ENCODE results near the gene NFATC2. TPM values are rescaled to one million over a fixed set of nuclear protein-coding genes. Genes with fewer than 3 reads are reported as not detected.
A peak's percentile ranks its signal among the peaks of the same experiment; 100 is the strongest.

NFATC2 gene
- 0.39 and 0.59 TPM in 2 replicates for total RNA-seq (2014; rRNA removed; shearing (Covaris generic))
- 0.31 and 0.52 TPM in 2 replicates for polyA plus RNA-seq (2016; fragmentation: Nextera tagmentation; extraction: Ambion mirVana)
- long read RNA-seq = 0 reads

GRCh38 chr20:51542571-51543421 is at the start of gene NFATC2:
Gene NFATC2, minus strand, starts transcription at chr20:51542719. Its CDS starts 220 bp downstream, at chr20:51542499.
- H4K20me1 ChIP-seq (replicated peaks; ENCODE audit: insufficient read depth) = no peaks in the 10 kb centered on the region
- peaks cover 18% of the 10 kb centered on the region for H3K4me1 Mint-ChIP-seq
- no peak within 1 kb of the TSS for H3K27ac Mint-ChIP-seq
- H3K36me3 ChIP-seq (ENCODE audit: insufficient read depth) = no peaks in the 10 kb centered on the region
- peaks cover 3% of the 10 kb centered on the region; the same call in 1 of the 3 replicates for H3K9me3 Mint-ChIP-seq
- TF ChIP-seq CREB1 (CRISPR knock-in tag; IDR thresholded peaks at IDR 0.05; ENCODE audit: low read depth) (no peak), REST (IDR thresholded peaks at IDR 0.05; ENCODE audit: unreplicated experiment) (no peak), ETS1 (IDR thresholded peaks at IDR 0.05) (no peak), POLR2AphosphoS5 (IDR thresholded peaks at IDR 0.05; ENCODE audit: low read depth) (no peak), STAT1 (IDR thresholded peaks at IDR 0.05; ENCODE audit: unreplicated experiment) (no peak), JUNB (IDR thresholded peaks at IDR 0.05; ENCODE audit: unreplicated experiment) (no peak), EZH2phosphoT487 (IDR thresholded peaks at IDR 0.05; ENCODE audit: unreplicated experiment) (no peak), ZNF331 (CRISPR knock-in tag; IDR thresholded peaks at IDR 0.05; ENCODE audit: low read depth) (no peak), ZNF114 (CRISPR knock-in tag; IDR thresholded peaks at IDR 0.05) (no peak), ZNF462 (CRISPR knock-in tag; IDR thresholded peaks at IDR 0.05) (no peak), EZH2 (IDR thresholded peaks at IDR 0.05; ENCODE audit: low read depth, unreplicated experiment) (no peak), CTCF (conservative IDR thresholded peaks at IDR 0.05; ENCODE audit: low read depth in 2 of 2) (no peak), NANOG (IDR thresholded peaks at IDR 0.05; ENCODE audit: borderline replicate concordance) (no peak)
- H3K4me2 ChIP-seq = peak within 1 kb of the TSS; percentile 85
- peaks cover 7% of the 10 kb centered on the region; the same call in 1 of the 2 replicates for H3K9me2 ChIP-seq (ENCODE audit: insufficient read depth)
- H2AFZ ChIP-seq = peak within 1 kb of the TSS; percentile 91
- H3K4me3 Mint-ChIP-seq = peak within 1 kb of the TSS; percentile 65
- no peaks in the 10 kb centered on the region; the same call in 1 of the 2 replicates for H3K4me1 ChIP-seq (ENCODE audit: insufficient read depth)
- DNase-seq (ENCODE audit: low spot score) (peak; percentile 69), ATAC-seq (peak; percentile 67)
- peaks cover 24% of the 10 kb centered on the region for H3K27me3 Mint-ChIP-seq (ENCODE audit: insufficient read depth, low read depth, poor library complexity)
- H3F3A ChIP-seq (replicated peaks; ENCODE audit: low read depth) = peaks cover 3% of the 10 kb centered on the region; the same call in 1 of the 2 replicates
- no peaks in the 10 kb centered on the region for H3K79me2 ChIP-seq (replicated peaks; ENCODE audit: insufficient read depth)
- no peaks in the 10 kb centered on the region; the same call in 1 of the 3 replicates for H3K36me3 Mint-ChIP-seq (ENCODE audit: low read depth)
- peak within 1 kb of the TSS; percentile 69 for H3K4me3 ChIP-seq
- peaks cover 60% of the 10 kb centered on the region for H3K27me3 ChIP-seq (ENCODE audit: insufficient read depth)
- no peak within 1 kb of the TSS for H3K27ac ChIP-seq (ENCODE audit: low read depth)
